Stomach (tissue), 9 donors: ENCODE results near the gene MAN2A1. TPM values are rescaled to one million over a fixed set of nuclear protein-coding genes. Genes with fewer than 3 reads are reported as not detected.

Experiments
- DNase-seq, 2 donors: peaks; one replicate each; pipeline versions ENCODE4 v3.0.0 to v3.0.0-alpha.2; 2013 to 2019
- H3K27ac ChIP-seq, 5 donors: fragments of 200-600 bp in 4 of 5; sonication (generic) in 4 of 5; one replicate each; pipeline ENCODE4 v1.5.1; 2013 to 2019; ENCODE audit warnings: mild to moderate bottlenecking in 1 of 5, moderate library complexity in 1 of 5
- H3K27me3 ChIP-seq, 3 donors: fragments of 200-600 bp; sonication (generic); one replicate each; pipeline ENCODE4 v1.5.1; 2017 to 2019; ENCODE audit warnings: mixed run types in 1 of 3
- H3K36me3 ChIP-seq, 4 donors: fragments of 200-600 bp; sonication (generic); 1 replicate in 3 of 4; 2 replicates in 1 of 4; pipeline ENCODE4 v1.5.1; 2016 to 2019
- H3K4me1 ChIP-seq, 4 donors: fragments of 200-600 bp; sonication (generic); one replicate each; pipeline ENCODE4 v1.5.1; 2016 to 2019
- H3K4me3 ChIP-seq, 4 donors: fragments of 200-600 bp; sonication (generic) in 3 of 4; one replicate each; pipeline ENCODE4 v1.5.1; 2016 to 2019; ENCODE audit warnings: mild to moderate bottlenecking in 1 of 4
- H3K9me3 ChIP-seq, 4 donors: fragments of 200-600 bp; sonication (generic); one replicate each; pipeline ENCODE4 v1.5.1; 2016 to 2019
- CTCF ChIP-seq, 7 experiments: fragments of 450-650 bp in 4 of 7; fragments of 200-600 bp in 3 of 7; sonication (generic) in 3 of 7; IDR thresholded peaks; one replicate each; pipeline ENCODE4 v1.5.1; 2016 to 2019; ENCODE audit warnings: antibody characterized with exemption in 7 of 7, control low read depth in 2 of 7, mild to moderate bottlenecking in 1 of 7
- EP300 ChIP-seq: sonication (generic); formaldehyde crosslinking; IDR thresholded peaks from one replicate; pipeline ENCODE4 v1.6.1; 2017; ENCODE audit warnings: antibody characterized with exemption
- POLR2A ChIP-seq, 4 donors: fragments of 450-650 bp; IDR thresholded peaks; one replicate each; pipeline ENCODE4 v1.6.1; 2016; ENCODE audit warnings: antibody characterized with exemption in 4 of 4, control low read depth in 2 of 4, mild to moderate bottlenecking in 1 of 4, moderate library complexity in 1 of 4
- POLR2AphosphoS5 ChIP-seq, 3 donors: sonication (generic); formaldehyde crosslinking; IDR thresholded peaks; one replicate each; pipeline ENCODE4 v1.6.1; 2016; ENCODE audit warnings: antibody characterized with exemption in 3 of 3
- WGBS, 5 donors: extraction: QIAGEN DNeasy Blood & Tissue Kit in 3 of 5; methylation state at CpG; one replicate each; pipeline versions ENCODE4 v1.1.5 to v1.1.7; 2013 to 2018; 5-methylcytosine and 5-hydroxymethylcytosine counted together
- intact Hi-C: fragments of 100-400 bp; cut with DNase I; formaldehyde crosslinking; loops from one replicate; pipeline ENCODE4 v1.15.1; 2023; ENCODE audit warnings: low total_unique reads
- polyA plus RNA-seq, 3 donors: library from polyadenylated mRNA; stranded (reverse); fragments of 200-250 nt; gene quantifications; one replicate each; pipeline ENCODE4 v1.2.3, GENCODE V29; 2013
- total RNA-seq, 5 donors: library from RNA; depleted of rRNA; stranded (reverse); fragments of >200 nt; gene quantifications; one replicate each; pipeline versions ENCODE4 v1.1.0 to v1.2.3, GENCODE V29; 2014 to 2016
- donor health status: healthy with polysubstance abuse.
- donor health status: Bipolar disorder and iron deficiency.
- donor health status: healthy.

MAN2A1 gene
- total and polyA plus RNA-seq, 8 donors, result 6.1 to 136 (median 33.6) TPM

- no peaks in the 10 kb centered on the region for H3K36me3 ChIP-seq
- intact Hi-C loops, result no loop called here
- no peaks in the 10 kb centered on the region for H3K9me3 ChIP-seq
- no peak for TF ChIP-seq EP300
- TF ChIP-seq CTCF (IDR thresholded peaks at IDR 0.05), result no peak
- TF ChIP-seq POLR2A (IDR thresholded peaks at IDR 0.05), result no peak
- no peak for TF ChIP-seq POLR2AphosphoS5 (IDR thresholded peaks at IDR 0.05)
- H3K27me3 ChIP-seq, result no peaks in the 10 kb centered on the region
- WGBS, 5 donors, result 68 to 85% (median 70%) methylated on average over 3 of the region's 3 CpGs
- H3K4me1 ChIP-seq, result no peaks in the 10 kb centered on the region
- no peak for DNase-seq
- no peak overlapping the region for H3K4me3 ChIP-seq
- no peak overlapping the region for H3K27ac ChIP-seq
These were observed 218.6 kb downstream of the MAN2A1 start for GRCh38 chr5:109908366-109908765.

- no peak for DNase-seq
- 58 to 77% (median 70%) methylated on average over 5 of the region's 5 CpGs for WGBS, 5 donors
These were observed 221.1 kb downstream of the MAN2A1 start for GRCh38 chr5:109910874-109911273.

DNA sequence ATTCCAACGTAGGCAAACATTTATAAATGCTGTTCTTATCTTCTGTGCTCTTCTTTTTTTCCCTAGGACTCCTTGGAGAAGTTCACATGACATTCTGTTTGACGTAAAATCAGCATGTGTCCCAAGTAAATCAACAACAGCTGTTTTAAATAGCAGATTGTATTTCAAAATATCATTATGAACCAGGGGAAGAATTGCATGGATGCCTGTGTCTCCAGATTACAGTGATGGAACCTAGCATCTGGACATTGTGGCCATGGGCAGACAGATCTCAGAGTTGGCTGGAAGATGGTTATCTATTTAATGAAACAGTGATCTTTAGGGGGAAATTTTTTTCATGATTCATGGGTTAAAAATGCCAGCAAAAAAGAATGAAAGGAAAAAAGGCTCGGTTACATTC lies 222.0 kb downstream of the MAN2A1 start:
- no peak overlapping the region for H3K27ac ChIP-seq
- no peak overlapping the region for H3K4me3 ChIP-seq
- TF ChIP-seq CTCF (IDR thresholded peaks at IDR 0.05) (no peak), POLR2AphosphoS5 (IDR thresholded peaks at IDR 0.05) (no peak), POLR2A (IDR thresholded peaks at IDR 0.05) (no peak), EP300 (no peak)
- H3K27me3 ChIP-seq, result no peaks in the 10 kb centered on the region
- no peaks in the 10 kb centered on the region for H3K36me3 ChIP-seq
- WGBS, 5 donors, result 53 to 69% (median 63%) methylated on average over 3 of the region's 3 CpGs
- no peaks in the 10 kb centered on the region for H3K9me3 ChIP-seq
- intact Hi-C loops, result no loop called here
- H3K4me1 ChIP-seq, result no peaks in the 10 kb centered on the region
- DNase-seq, result no peak

More at GRCh38 chr5:109910874-109911273, 221.1 kb downstream of the MAN2A1 start:
- intact Hi-C loops, result no loop called here
- Histone ChIP-seq H3K4me1 (no peaks in the 10 kb centered on the region), H3K9me3 (no peaks in the 10 kb centered on the region), H3K4me3 (no peak overlapping the region), H3K27ac (no peak overlapping the region), H3K36me3 (no peaks in the 10 kb centered on the region), H3K27me3 (no peaks in the 10 kb centered on the region)
- no peak for TF ChIP-seq POLR2A (IDR thresholded peaks at IDR 0.05)
- TF ChIP-seq CTCF (IDR thresholded peaks at IDR 0.05), result no peak
- no peak for TF ChIP-seq POLR2AphosphoS5 (IDR thresholded peaks at IDR 0.05)
- TF ChIP-seq EP300, result no peak

- H3K9me3 ChIP-seq, result no peaks in the 10 kb centered on the region
- intact Hi-C loops, result no loop called here
- no peak overlapping the region for H3K4me3 ChIP-seq
- no peaks in the 10 kb centered on the region for H3K36me3 ChIP-seq
- no peak for DNase-seq
- no peak overlapping the region for H3K27ac ChIP-seq
- WGBS, 5 donors, result 87 to 100% (median 88%) methylated on average over 2 of the region's 2 CpGs
- no peaks in the 10 kb centered on the region for H3K4me1 ChIP-seq
- TF ChIP-seq CTCF (IDR thresholded peaks at IDR 0.05), result no peak
- TF ChIP-seq POLR2AphosphoS5 (IDR thresholded peaks at IDR 0.05), result no peak
- TF ChIP-seq POLR2A (IDR thresholded peaks at IDR 0.05), result no peak
- no peak for TF ChIP-seq EP300
- H3K27me3 ChIP-seq, result no peaks in the 10 kb centered on the region
These were observed 225.2 kb downstream of the MAN2A1 start for GRCh38 chr5:109914906-109915305.
